Left lung (tissue), 10 donors: ENCODE data around the gene RASSF5. TPM values are rescaled to one million over a fixed set of nuclear protein-coding genes. Genes with fewer than 3 reads are reported as not detected.
"Not testable (repeated sequence)": the region's sequence is repeated elsewhere in the genome, so short reads cannot be mapped to it uniquely, and the experiment has no call there.

ENCODE experiments used
- ATAC-seq: fragments of 200-7000 bp; cut with Tn5 transposase; one replicate; pipeline ENCODE4 v1.9.1; 2020; ENCODE audit warnings: moderate library complexity
- DNase-seq, 4 donors: peaks; one replicate each; pipeline ENCODE4 v3.0.0-alpha.2; 2013 to 2020
- H3K27ac ChIP-seq, 2 donors: fragments of 200-600 bp; sonication (generic) in 1 of 2; one replicate each; pipeline versions ENCODE4 v1.5.0 to v1.8.0; 2020 to 2021
- H3K27me3 ChIP-seq, 2 donors: fragments of 200-600 bp; sonication (generic) in 1 of 2; one replicate each; pipeline versions ENCODE4 v1.5.0 to v1.8.0; 2020 to 2021
- H3K36me3 ChIP-seq, 2 donors: fragments of 200-600 bp; sonication (generic) in 1 of 2; one replicate each; pipeline versions ENCODE4 v1.5.0 to v1.8.0; 2020 to 2021
- H3K4me1 ChIP-seq, 2 donors: fragments of 200-600 bp; one replicate each; pipeline ENCODE4 v1.8.0; 2021
- H3K4me3 ChIP-seq, 2 donors: fragments of 200-600 bp; sonication (generic) in 1 of 2; one replicate each; pipeline versions ENCODE4 v1.5.0 to v1.8.0; 2020 to 2021; ENCODE audit warnings: mild to moderate bottlenecking in 1 of 2
- H3K9me3 ChIP-seq, 2 donors: fragments of 200-600 bp; sonication (generic) in 1 of 2; one replicate each; pipeline versions ENCODE4 v1.5.0 to v1.8.0; 2020 to 2021
- intact Hi-C, 2 donors: fragments of 100-400 bp; cut with DNase I; formaldehyde crosslinking; loops; one replicate each; pipeline versions ENCODE4 v1.11.2 to v1.14.2; 2022
- polyA plus RNA-seq, 6 donors: library from polyadenylated mRNA; unstranded; fragments of 120-200 nt; gene quantifications; one replicate each; pipeline ENCODE4 v1.2.1, GENCODE V29; 2013; ENCODE audit not compliant: insufficient read length in 6 of 6
- total RNA-seq, 2 donors: library from RNA; stranded (reverse); fragmentation: NEBNext Ultra II Directional; extraction: Animal tissue kit (Norgen Biotek cat#: 25700); gene quantifications; one replicate each; pipeline ENCODE4 v1.2.1, GENCODE V29; 2021
- TF ChIP-seq, protein P1 (sequence below), 2 donors: fragments of 200-600 bp; sonication (generic) in 1 of 2; IDR thresholded peaks; one replicate each; pipeline versions ENCODE4 v1.5.0 to v1.8.0; 2021; ENCODE audit warnings: antibody characterized with exemption in 2 of 2
- donor health status: DM: no; HTN: yes; CAD: no.
- donor health status: DM: no; HTN: no; CAD: no.

RASSF5 gene
- total and polyA plus RNA-seq, 8 donors, result 5.8 to 40.9 (median 11.6) TPM

DNA sequence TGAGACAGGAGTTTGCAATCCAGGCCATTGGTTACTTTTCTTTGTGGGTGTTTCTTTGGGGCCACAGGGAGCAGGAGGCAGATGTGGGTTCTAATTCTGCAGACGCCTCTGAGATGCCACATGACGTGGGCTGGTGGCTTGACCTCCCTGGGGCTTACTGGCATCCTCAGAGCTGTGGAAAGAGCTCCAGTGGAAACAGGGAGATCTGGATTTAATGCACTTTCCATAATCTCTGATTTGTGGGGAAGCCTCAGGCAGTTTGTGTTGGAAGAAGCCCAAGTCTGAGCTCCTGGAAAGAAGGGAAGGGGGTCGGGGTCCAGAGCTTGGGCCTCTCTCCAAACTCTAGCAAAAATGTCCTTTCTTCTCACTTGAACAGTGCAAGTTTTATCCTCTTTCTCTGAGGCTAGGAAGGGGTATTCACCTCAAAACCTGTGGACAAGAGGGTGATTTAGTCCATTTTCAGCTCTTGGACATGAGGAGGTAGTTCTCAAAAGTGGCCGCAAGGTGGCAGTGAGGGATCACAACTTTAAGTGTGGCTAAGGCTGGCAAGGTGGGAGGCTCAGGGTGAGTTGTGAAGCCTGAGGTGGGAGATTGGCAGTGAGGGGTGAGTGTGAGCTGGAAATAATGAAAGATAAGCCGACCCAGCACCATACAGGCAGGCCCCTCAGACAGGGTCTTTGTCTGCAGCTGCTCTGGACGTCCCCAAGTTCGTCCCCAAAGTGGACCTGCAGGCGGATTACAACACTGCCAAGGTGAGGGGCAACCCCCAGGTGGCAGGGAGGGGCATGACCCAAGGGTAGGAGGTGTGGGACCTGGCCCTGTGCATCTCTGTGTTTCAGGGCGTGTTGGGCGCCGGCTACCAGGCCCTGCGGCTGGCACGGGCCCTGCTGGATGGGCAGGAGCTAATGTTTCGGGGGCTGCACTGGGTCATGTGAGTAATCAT lies 27.9 kb upstream of the RASSF5 start:
- Histone ChIP-seq H3K27me3 (no peaks in the 10 kb centered on the region), H3K36me3 (peaks cover 0 to 82% of the 10 kb centered on the region in 2 donors), H3K9me3 (no peaks in the 10 kb centered on the region), H3K27ac (no peak overlapping the region), H3K4me3 (no peak overlapping the region), H3K4me1 (no peaks in the 10 kb centered on the region)
- peak; percentile 74 for ATAC-seq
- DNase-seq, result peak in 3 of 4 donors; percentile 45 to 76 (median 61)
- TF ChIP-seq, protein P1, sequence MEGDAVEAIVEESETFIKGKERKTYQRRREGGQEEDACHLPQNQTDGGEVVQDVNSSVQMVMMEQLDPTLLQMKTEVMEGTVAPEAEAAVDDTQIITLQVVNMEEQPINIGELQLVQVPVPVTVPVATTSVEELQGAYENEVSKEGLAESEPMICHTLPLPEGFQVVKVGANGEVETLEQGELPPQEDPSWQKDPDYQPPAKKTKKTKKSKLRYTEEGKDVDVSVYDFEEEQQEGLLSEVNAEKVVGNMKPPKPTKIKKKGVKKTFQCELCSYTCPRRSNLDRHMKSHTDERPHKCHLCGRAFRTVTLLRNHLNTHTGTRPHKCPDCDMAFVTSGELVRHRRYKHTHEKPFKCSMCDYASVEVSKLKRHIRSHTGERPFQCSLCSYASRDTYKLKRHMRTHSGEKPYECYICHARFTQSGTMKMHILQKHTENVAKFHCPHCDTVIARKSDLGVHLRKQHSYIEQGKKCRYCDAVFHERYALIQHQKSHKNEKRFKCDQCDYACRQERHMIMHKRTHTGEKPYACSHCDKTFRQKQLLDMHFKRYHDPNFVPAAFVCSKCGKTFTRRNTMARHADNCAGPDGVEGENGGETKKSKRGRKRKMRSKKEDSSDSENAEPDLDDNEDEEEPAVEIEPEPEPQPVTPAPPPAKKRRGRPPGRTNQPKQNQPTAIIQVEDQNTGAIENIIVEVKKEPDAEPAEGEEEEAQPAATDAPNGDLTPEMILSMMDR (IDR thresholded peaks at IDR 0.05), result peak; percentile 58 to 85
- intact Hi-C loops, result no loop called here

DNA sequence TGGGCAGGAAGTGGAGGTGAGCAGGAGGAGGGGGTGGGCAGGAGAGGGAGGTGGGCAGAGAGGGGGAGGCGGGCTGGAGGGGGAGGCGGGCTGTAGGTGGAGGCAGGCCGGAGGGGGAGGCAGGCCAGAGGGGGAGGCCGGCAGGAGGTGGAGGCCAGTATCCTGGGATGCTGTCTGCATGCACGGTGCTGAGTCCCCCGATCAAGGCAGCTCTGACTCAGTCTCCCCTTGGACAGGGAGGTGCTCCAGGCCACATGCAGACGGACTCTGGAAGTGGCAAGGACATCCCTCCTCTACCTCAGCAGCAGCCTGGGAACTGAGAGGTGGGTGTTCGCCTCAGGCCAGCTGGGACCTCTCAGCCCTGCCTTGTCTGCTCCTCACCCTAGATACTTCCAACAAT lies 27.1 kb upstream of the RASSF5 start:
- H3K4me1 ChIP-seq, result no peaks in the 10 kb centered on the region
- TF ChIP-seq, protein P1 (IDR thresholded peaks at IDR 0.05), result no peak
- intact Hi-C loops, result no loop called here

GRCh38 chr1:206482611-206483010 lies 24.7 kb upstream of the RASSF5 start:
- Histone ChIP-seq H3K9me3 (no peaks in the 10 kb centered on the region), H3K27ac (no peak overlapping the region), H3K4me1 (peaks cover 0 to 4% of the 10 kb centered on the region in 2 donors), H3K36me3 (peaks cover 0 to 73% of the 10 kb centered on the region in 2 donors), H3K4me3 (no peak overlapping the region), H3K27me3 (no peaks in the 10 kb centered on the region)
- intact Hi-C loops, result no loop called here
- DNase-seq (no peak), ATAC-seq (no peak)
- TF ChIP-seq, protein P1 (IDR thresholded peaks at IDR 0.05), result no peak

More for the DNA sequence above, 27.1 kb upstream of the RASSF5 start:
- peak in 1 of 4 donors; percentile 48 for DNase-seq
- ATAC-seq, result no peak
- Histone ChIP-seq H3K27me3 (no peaks in the 10 kb centered on the region), H3K4me3 (no peak overlapping the region), H3K36me3 (peaks cover 0 to 82% of the 10 kb centered on the region in 2 donors), H3K27ac (no peak overlapping the region), H3K9me3 (no peaks in the 10 kb centered on the region)

DNA sequence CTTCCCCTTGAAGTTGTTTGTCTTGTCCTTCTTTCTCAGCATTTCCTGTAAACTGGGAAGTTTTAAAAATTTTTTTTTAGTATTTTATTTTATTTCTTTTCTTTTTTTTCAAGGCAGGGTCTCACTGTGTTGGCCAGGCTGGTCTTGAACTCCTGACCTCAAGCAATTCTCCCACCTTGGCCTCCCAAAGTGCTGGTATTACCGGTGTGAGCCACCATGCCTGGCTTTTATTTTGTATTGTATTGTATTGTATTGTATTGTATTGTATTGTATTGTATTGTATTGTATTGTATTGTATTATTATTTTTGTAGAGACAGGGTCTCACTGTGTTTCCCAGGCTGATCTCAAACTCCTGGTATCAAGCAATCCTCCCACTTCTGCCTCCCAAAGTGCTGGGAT lies 23.5 kb upstream of the RASSF5 start:
- H3K9me3 ChIP-seq, DNase-seq, H3K27me3 ChIP-seq, intact Hi-C loops, H3K4me3 ChIP-seq, H3K4me1 ChIP-seq, ATAC-seq, H3K27ac ChIP-seq: not testable (repeated sequence)
- peaks cover 0 to 69% of the 10 kb centered on the region in 2 donors for H3K36me3 ChIP-seq

DNA sequence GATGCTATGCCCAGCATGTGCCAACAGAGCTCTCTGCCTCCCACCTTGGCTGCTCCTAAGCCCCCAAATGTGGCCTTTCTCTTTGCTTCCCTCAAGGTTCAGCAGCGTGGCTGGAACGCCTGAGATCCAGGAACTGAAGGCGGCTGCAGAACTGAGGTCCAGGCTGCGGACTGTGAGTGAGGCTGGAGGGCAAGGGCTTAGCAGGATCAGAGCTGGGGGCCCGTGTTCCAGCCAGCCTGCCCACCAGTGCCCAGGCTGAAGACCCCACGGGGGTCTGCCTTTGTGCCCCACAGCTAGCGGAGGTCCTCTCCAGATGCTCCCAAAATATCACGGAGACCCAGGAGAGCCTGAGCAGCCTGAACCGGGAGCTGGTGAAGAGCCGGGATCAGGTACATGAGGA lies 22.4 kb upstream of the RASSF5 start:
- TF ChIP-seq, protein P1 (IDR thresholded peaks at IDR 0.05), result no peak
- peak in 1 of 4 donors; percentile 65 for DNase-seq
- H3K36me3 ChIP-seq, result peaks cover 0 to 66% of the 10 kb centered on the region in 2 donors
- H3K4me3 ChIP-seq, result no peak overlapping the region
- intact Hi-C loops, result loop anchor here in 1 of 2 donors (5.0 kb wide), 1 partner anchor 102 kb away; no protein-coding TSS in a partner anchor
- no peaks in the 10 kb centered on the region for H3K27me3 ChIP-seq
- no peak overlapping the region for H3K27ac ChIP-seq
- ATAC-seq, result no peak
- peaks cover 0 to 4% of the 10 kb centered on the region in 2 donors for H3K4me1 ChIP-seq
- H3K9me3 ChIP-seq, result no peaks in the 10 kb centered on the region
